HAP-1 (cell line): ENCODE measurements around the gene CNTNAP2.

Source experiments
- DNase-seq, 2 experiments: peaks; one replicate each; pipeline ENCODE4 v3.0.0-alpha.2; 2016 to 2020; ENCODE audit warnings: low spot score in 2 of 2
- H3K27me3 ChIP-seq: fragments of 250-450 bp; sonication (Bioruptor Pico); 2 replicates; pipeline ENCODE4 v1.5.1; 2020; ENCODE audit warnings: low read depth, mild to moderate bottlenecking, moderate library complexity
- H3K36me3 ChIP-seq: fragments of 250-450 bp; sonication (Bioruptor Pico); replicated peaks from 2 replicates; pipeline ENCODE4 v1.5.1; 2020; ENCODE audit warnings: mild to moderate bottlenecking
- H3K4me1 ChIP-seq: fragments of 250-450 bp; sonication (Bioruptor Pico); 2 replicates; pipeline ENCODE4 v1.5.1; 2020; ENCODE audit warnings: mild to moderate bottlenecking
- H3K4me3 ChIP-seq: fragments of 250-450 bp; sonication (Bioruptor Pico); 2 replicates; pipeline ENCODE4 v1.5.1; 2020; ENCODE audit warnings: mild to moderate bottlenecking, moderate library complexity
- H3K9me3 ChIP-seq: fragments of 250-450 bp; sonication (Bioruptor Pico); 2 replicates; pipeline ENCODE4 v1.5.1; 2020; ENCODE audit warnings: mild to moderate bottlenecking, moderate library complexity
- in situ Hi-C: fragments of 300-500 bp; cut with MboI; formaldehyde crosslinking; loops from 3 replicates; pipeline ENCODE4 v1.14.3; 2020; ENCODE audit warnings: low sequenced_read_pairs, inconsistent platforms, mixed read lengths

CNTNAP2 gene

GRCh38 chr7:146276888-146277287, 160.3 kb downstream of the CNTNAP2 start:
- in situ Hi-C loops, result no loop called here
- no peak for DNase-seq
- Histone ChIP-seq H3K36me3 (no peaks in the 10 kb centered on the region), H3K4me3 (no peak overlapping the region), H3K27me3 (no peaks in the 10 kb centered on the region), H3K4me1 (no peaks in the 10 kb centered on the region), H3K9me3 (no peaks in the 10 kb centered on the region)

- Histone ChIP-seq H3K4me3 (no peak overlapping the region), H3K4me1 (no peaks in the 10 kb centered on the region), H3K27me3 (no peaks in the 10 kb centered on the region), H3K9me3 (no peaks in the 10 kb centered on the region), H3K36me3 (no peaks in the 10 kb centered on the region)
- in situ Hi-C loops, result no loop called here
- no peak for DNase-seq
Measured at GRCh38 chr7:146285418-146285817, 168.8 kb downstream of the CNTNAP2 start.

- no peaks in the 10 kb centered on the region for H3K27me3 ChIP-seq
- DNase-seq, result no peak
- in situ Hi-C loops, result no loop called here
- H3K36me3 ChIP-seq, result no peaks in the 10 kb centered on the region
- H3K9me3 ChIP-seq, result no peaks in the 10 kb centered on the region
- no peaks in the 10 kb centered on the region for H3K4me1 ChIP-seq
- no peak overlapping the region for H3K4me3 ChIP-seq
Measured at GRCh38 chr7:146290746-146291145, 174.1 kb downstream of the CNTNAP2 start.

DNA sequence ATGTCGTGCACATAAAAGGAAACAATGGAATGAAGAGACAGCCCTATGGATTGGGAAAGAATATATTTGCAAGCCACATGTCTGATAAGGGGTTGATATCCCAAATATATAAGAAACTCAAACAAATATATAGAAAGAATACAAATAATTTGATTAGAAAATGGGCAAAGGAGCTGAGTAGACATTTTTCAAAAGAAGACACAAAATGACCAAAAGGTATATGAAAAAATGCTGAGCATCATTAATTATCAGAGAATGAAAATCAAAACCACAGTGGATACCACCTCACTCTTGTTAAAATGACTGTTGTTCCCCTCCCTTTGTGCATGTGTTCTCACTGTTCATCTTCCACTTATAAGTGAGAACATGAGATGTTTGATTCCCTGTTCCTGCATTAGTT, 175.3 kb downstream of the CNTNAP2 start:
- Histone ChIP-seq H3K4me3 (no peak overlapping the region), H3K4me1 (no peaks in the 10 kb centered on the region), H3K27me3 (no peaks in the 10 kb centered on the region), H3K36me3 (no peaks in the 10 kb centered on the region), H3K9me3 (no peaks in the 10 kb centered on the region)
- in situ Hi-C loops, result no loop called here
- DNase-seq, result no peak

- no peaks in the 10 kb centered on the region for H3K9me3 ChIP-seq
- DNase-seq, result no peak
- in situ Hi-C loops, result no loop called here
- H3K27me3 ChIP-seq, result no peaks in the 10 kb centered on the region
- H3K4me1 ChIP-seq, result no peaks in the 10 kb centered on the region
- H3K36me3 ChIP-seq, result no peaks in the 10 kb centered on the region
- no peak overlapping the region for H3K4me3 ChIP-seq
Measured at GRCh38 chr7:146296028-146296427, 179.4 kb downstream of the CNTNAP2 start.

- Histone ChIP-seq H3K27me3 (no peaks in the 10 kb centered on the region), H3K4me3 (no peak overlapping the region), H3K36me3 (no peaks in the 10 kb centered on the region), H3K9me3 (no peaks in the 10 kb centered on the region), H3K4me1 (no peaks in the 10 kb centered on the region)
- in situ Hi-C loops, result no loop called here
- DNase-seq, result no peak
Measured at GRCh38 chr7:146314962-146315361, 198.4 kb downstream of the CNTNAP2 start.

DNA sequence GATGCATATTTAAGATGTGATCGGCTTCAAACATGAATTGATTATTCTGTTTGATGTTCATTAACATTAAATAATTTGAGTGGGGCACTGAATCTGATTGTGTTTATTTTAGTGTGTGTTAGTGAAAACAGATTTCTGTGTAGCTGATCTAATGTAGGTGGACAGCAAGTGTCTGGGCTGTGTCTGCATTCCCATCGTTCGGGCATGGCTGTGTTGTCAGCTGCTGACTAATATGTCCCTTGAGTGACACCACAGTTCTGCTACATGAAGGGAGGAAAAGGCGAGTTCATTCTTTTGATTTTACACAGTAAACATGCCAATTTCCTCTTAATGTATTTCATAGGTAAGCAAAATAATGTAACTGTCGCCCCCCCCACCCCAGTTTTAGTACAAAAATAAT, 203.0 kb downstream of the CNTNAP2 start:
- Histone ChIP-seq H3K27me3 (no peaks in the 10 kb centered on the region), H3K36me3 (no peaks in the 10 kb centered on the region)
- in situ Hi-C loops, result no loop called here

DNA sequence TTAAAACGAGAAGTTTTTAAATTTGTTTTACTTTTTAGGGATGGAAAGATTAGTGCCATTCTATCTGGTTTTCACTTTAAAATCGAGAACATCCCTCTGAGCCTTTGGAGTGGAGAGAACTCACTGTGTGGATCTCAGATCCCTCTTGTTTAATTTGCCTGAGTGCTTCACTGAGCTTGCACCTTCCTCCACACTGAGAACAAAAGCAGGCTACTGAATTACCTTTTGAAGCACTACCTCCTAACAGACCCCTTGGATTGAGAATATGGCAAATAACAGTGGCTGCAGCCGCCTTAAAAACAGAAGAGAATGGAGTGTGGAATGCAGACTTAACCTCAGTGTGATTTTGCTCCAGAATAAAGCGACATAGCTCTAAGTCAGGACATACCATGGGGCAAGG, 204.7 kb downstream of the CNTNAP2 start:
- no peak overlapping the region for H3K4me3 ChIP-seq
- no peak for DNase-seq
- H3K9me3 ChIP-seq, result no peaks in the 10 kb centered on the region
- no peaks in the 10 kb centered on the region for H3K4me1 ChIP-seq
- no peaks in the 10 kb centered on the region for H3K27me3 ChIP-seq
- in situ Hi-C loops, result no loop called here
- no peaks in the 10 kb centered on the region for H3K36me3 ChIP-seq

More for the DNA sequence above, 203.0 kb downstream of the CNTNAP2 start:
- H3K4me1 ChIP-seq, result no peaks in the 10 kb centered on the region
- no peak for DNase-seq
- no peaks in the 10 kb centered on the region for H3K9me3 ChIP-seq
- H3K4me3 ChIP-seq, result no peak overlapping the region

DNA sequence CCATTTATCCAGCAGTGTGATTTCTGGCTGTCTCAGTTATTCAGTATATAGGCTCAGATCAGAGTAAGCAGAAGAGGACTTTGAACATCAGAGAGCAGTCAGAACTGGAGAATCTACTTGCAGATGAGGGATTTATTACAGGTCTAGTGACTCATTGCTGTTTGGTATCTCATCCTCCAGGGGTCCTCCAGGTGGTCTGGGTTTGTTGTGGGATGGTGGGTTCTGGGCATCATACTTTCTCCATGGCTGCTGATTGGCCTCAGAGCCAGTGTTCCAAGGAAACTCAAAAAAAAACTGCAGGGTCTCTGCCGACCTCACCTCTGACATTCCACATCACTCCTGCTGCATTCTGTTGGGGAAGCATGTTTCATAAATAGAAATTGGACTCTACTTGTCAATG, 214.8 kb downstream of the CNTNAP2 start:
- Histone ChIP-seq H3K4me3 (no peak overlapping the region), H3K4me1 (no peaks in the 10 kb centered on the region), H3K27me3 (no peaks in the 10 kb centered on the region), H3K9me3 (no peaks in the 10 kb centered on the region), H3K36me3 (no peaks in the 10 kb centered on the region)
- in situ Hi-C loops, result no loop called here
- no peak for DNase-seq

- Histone ChIP-seq H3K9me3 (no peaks in the 10 kb centered on the region), H3K4me1 (no peaks in the 10 kb centered on the region), H3K27me3 (no peaks in the 10 kb centered on the region), H3K36me3 (no peaks in the 10 kb centered on the region), H3K4me3 (no peak overlapping the region)
- no peak for DNase-seq
- in situ Hi-C loops, result no loop called here
Measured at GRCh38 chr7:146345251-146345650, 228.7 kb downstream of the CNTNAP2 start.

- Histone ChIP-seq H3K4me1 (no peaks in the 10 kb centered on the region), H3K36me3 (no peaks in the 10 kb centered on the region), H3K27me3 (no peaks in the 10 kb centered on the region), H3K9me3 (no peaks in the 10 kb centered on the region), H3K4me3 (no peak overlapping the region)
- in situ Hi-C loops, result no loop called here
- DNase-seq, result no peak
Measured at GRCh38 chr7:146346096-146346495, 229.5 kb downstream of the CNTNAP2 start.

- Histone ChIP-seq H3K27me3 (no peaks in the 10 kb centered on the region), H3K9me3 (no peaks in the 10 kb centered on the region), H3K4me3 (no peak overlapping the region), H3K4me1 (no peaks in the 10 kb centered on the region), H3K36me3 (no peaks in the 10 kb centered on the region)
- no peak for DNase-seq
- in situ Hi-C loops, result no loop called here
Measured at GRCh38 chr7:146355216-146355615, 238.6 kb downstream of the CNTNAP2 start.

DNA sequence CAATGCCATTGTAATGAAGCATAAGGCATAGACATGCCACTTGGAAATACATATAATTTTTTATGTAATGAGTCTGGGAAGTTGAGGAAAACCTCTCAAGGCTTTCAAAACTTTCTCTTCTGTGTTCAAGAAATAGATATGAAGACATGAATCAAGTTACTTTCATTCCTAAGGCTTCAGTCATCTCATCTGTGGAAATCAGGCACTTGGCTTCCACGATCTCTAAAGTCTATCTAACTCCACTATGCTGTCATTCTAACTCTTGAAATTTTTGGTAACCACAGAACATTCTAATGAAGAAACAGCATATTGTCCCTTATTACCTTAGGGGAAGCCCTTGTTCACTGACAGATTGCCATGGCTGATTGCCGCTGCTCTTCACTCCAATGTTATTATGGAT, 242.6 kb downstream of the CNTNAP2 start:
- Histone ChIP-seq H3K4me3 (no peak overlapping the region), H3K36me3 (no peaks in the 10 kb centered on the region), H3K27me3 (no peaks in the 10 kb centered on the region), H3K4me1 (no peaks in the 10 kb centered on the region), H3K9me3 (no peaks in the 10 kb centered on the region)
- in situ Hi-C loops, result no loop called here
- no peak for DNase-seq

GRCh38 chr7:146366938-146367337, 250.3 kb downstream of the CNTNAP2 start:
- in situ Hi-C loops, result no loop called here
- Histone ChIP-seq H3K4me1 (no peaks in the 10 kb centered on the region), H3K4me3 (no peak overlapping the region), H3K9me3 (no peaks in the 10 kb centered on the region), H3K36me3 (no peaks in the 10 kb centered on the region), H3K27me3 (no peaks in the 10 kb centered on the region)
- DNase-seq, result no peak

GRCh38 chr7:146370171-146370570, 253.6 kb downstream of the CNTNAP2 start:
- in situ Hi-C loops, result no loop called here
- H3K27me3 ChIP-seq, result no peaks in the 10 kb centered on the region
- no peak overlapping the region for H3K4me3 ChIP-seq
- H3K9me3 ChIP-seq, result no peaks in the 10 kb centered on the region
- DNase-seq, result no peak
- no peaks in the 10 kb centered on the region for H3K36me3 ChIP-seq
- no peaks in the 10 kb centered on the region for H3K4me1 ChIP-seq
